ENCODE results near the gene CTDSP1. TPM values are rescaled to one million over a fixed set of nuclear protein-coding genes. Genes with fewer than 3 reads are reported as not detected.

Gene CTDSP1
- total RNA-seq, 1 experiment from 2014 or later = 52.3 TPM

DNA sequence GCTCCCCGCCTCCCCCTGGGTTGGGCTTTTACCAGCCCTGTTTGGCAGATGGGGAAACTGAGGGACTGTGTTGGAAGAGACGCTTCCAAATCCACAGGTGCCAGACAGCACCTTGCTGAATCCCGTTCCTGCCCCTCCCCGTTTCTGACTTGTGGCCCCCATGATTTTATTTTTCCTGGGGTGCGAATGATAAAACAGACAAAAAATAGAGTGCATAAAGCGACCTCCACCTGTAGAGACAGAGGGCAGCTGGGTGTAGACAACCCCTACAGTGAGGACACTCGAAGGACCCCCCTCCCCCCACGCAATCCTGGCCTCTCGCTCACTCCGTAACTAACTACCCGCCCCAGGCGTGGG lies 2.2 kb upstream of the CTDSP1 start:
- no peak overlapping the region for H4K8ac ChIP-seq (replicated peaks; ENCODE audit: insufficient read length, low read depth, low read length)
- no peak overlapping the region for H3T11ph ChIP-seq (ENCODE audit: low read length)
- H2BK15ac ChIP-seq (ENCODE audit: low read depth, low read length) = no peak overlapping the region
- no peak overlapping the region for H3K14ac ChIP-seq (ENCODE audit: insufficient read depth, low read length)
- H2BK5ac ChIP-seq (ENCODE audit: insufficient read length, low read length) = no peak overlapping the region
- peaks cover 34% of the 10 kb centered on the region for H3K23me2 ChIP-seq (ENCODE audit: insufficient read length, low read depth, low read length, poor library complexity, severe bottlenecking)
- Mint-ChIP-seq H3K4me3 (peak overlapping the region; percentile 83 to 89), H3K9me3 (no peaks in the 10 kb centered on the region), H3K4me1 (peaks cover 26 to 45% of the 10 kb centered on the region in 2 experiments), H3K27ac (no peak overlapping the region), H3K36me3 (ENCODE audit: insufficient read depth in 1 of 3, low read depth in 3 of 3) (peaks cover 0 to 3% (median 2%) of the 10 kb centered on the region in 3 experiments; a peak in 3 of 7 replicates), H3K27me3 (ENCODE audit: low read depth) (peaks cover 43% of the 10 kb centered on the region)
- no peak for DNase-seq
- H3K9me3 ChIP-seq (ENCODE audit: control insufficient read depth, low read depth, low read length) = no peaks in the 10 kb centered on the region
- no peak overlapping the region for H3K4ac ChIP-seq (ENCODE audit: low read depth, low read length)
- no peak for TF ChIP-seq CTCF (conservative IDR thresholded peaks at IDR 0.05)
- no peak overlapping the region for H2AFZ ChIP-seq (ENCODE audit: low read length)
- no peak overlapping the region for H3K9ac ChIP-seq (ENCODE audit: extremely low read depth, insufficient read length, low read length)
- no peak overlapping the region for H3K18ac ChIP-seq (ENCODE audit: insufficient read length, low read depth, low read length)
- no peak overlapping the region for H3K56ac ChIP-seq (ENCODE audit: insufficient read length, low read depth, low read length)
- H3K27ac ChIP-seq (ENCODE audit: insufficient read length, low read depth, low read length) = no peak overlapping the region
- peak overlapping the region; percentile 93 for H3K4me2 ChIP-seq (ENCODE audit: insufficient read depth, insufficient read length, low read length)
- no peak overlapping the region for H3K23ac ChIP-seq (ENCODE audit: insufficient read length, low read depth, low read length)
- H4K5ac ChIP-seq (ENCODE audit: insufficient read length, low read depth, low read length) = no peak overlapping the region
- no peak overlapping the region for H4K91ac ChIP-seq (ENCODE audit: insufficient read length, low read depth, low read length)
- no peaks in the 10 kb centered on the region; the same call in 1 of the 2 replicates for H3K4me1 ChIP-seq (ENCODE audit: insufficient read depth, low read length)
- H2BK120ac ChIP-seq (ENCODE audit: low read depth, low read length, poor library complexity, severe bottlenecking) = no peak overlapping the region
- H3K27me3 ChIP-seq (ENCODE audit: insufficient read depth, low read length) = peaks cover 20% of the 10 kb centered on the region
- H4K20me1 ChIP-seq (ENCODE audit: control insufficient read depth, insufficient read depth, insufficient read length) = no peaks in the 10 kb centered on the region
- H2AK5ac ChIP-seq (ENCODE audit: insufficient read length, low read length) = no peak overlapping the region
- no peak overlapping the region for H2BK20ac ChIP-seq (ENCODE audit: low read depth, low read length, poor library complexity, severe bottlenecking)
- H3K79me2 ChIP-seq (ENCODE audit: insufficient read depth, low read length) = no peaks in the 10 kb centered on the region
- H3K79me1 ChIP-seq (ENCODE audit: insufficient read depth, low read depth, low read length, poor library complexity, severe bottlenecking) = no peaks in the 10 kb centered on the region
- WGBS (ENCODE audit: extremely low coverage, insufficient read length, low lambda C conversion rate) = no CpG with 5 or more reads among the region's 12 CpGs
- H2BK12ac ChIP-seq (ENCODE audit: insufficient read length, low read depth, low read length) = no peak overlapping the region

Data from H9 (cell line).